Activated T-cell treated with anti-CD3 and anti-CD28 coated beads, Interleukin-2, amount 50 U/mL, for 1 hour (primary cell): ENCODE measurements around the gene COL23A1.
"Not testable (repeated sequence)": the region's sequence is repeated elsewhere in the genome, so short reads cannot be mapped to it uniquely, and the experiment has no call there.

ENCODE experiments used
- DNase-seq: peaks from one replicate; pipeline ENCODE4 v3.0.0-alpha.2; 2020

COL23A1 gene

GRCh38 chr5:178199581-178200434 is 390.4 kb downstream of the COL23A1 start:
- no peak for DNase-seq

- no peak for DNase-seq
Observed at GRCh38 chr5:178198706-178199105, 391.5 kb downstream of the COL23A1 start.

- DNase-seq: not testable (repeated sequence)
Observed at GRCh38 chr5:178198151-178198550, 392.0 kb downstream of the COL23A1 start.

GRCh38 chr5:178196986-178197385 is 393.2 kb downstream of the COL23A1 start:
- DNase-seq: no peak

- no peak for DNase-seq
Observed at GRCh38 chr5:178196281-178196812, 393.8 kb downstream of the COL23A1 start.

GRCh38 chr5:178194026-178194425 is 396.2 kb downstream of the COL23A1 start:
- no peak for DNase-seq

- DNase-seq: no peak
Observed at GRCh38 chr5:178193251-178193809, 396.9 kb downstream of the COL23A1 start.

GRCh38 chr5:178192787-178193186 is 397.4 kb downstream of the COL23A1 start:
- no peak for DNase-seq

- no peak for DNase-seq
Observed at GRCh38 chr5:178192244-178192643, 397.9 kb downstream of the COL23A1 start.

- no peak for DNase-seq
Observed at GRCh38 chr5:178191661-178192060, 398.5 kb downstream of the COL23A1 start.

GRCh38 chr5:178189433-178189832 is 400.8 kb downstream of the COL23A1 start:
- no peak for DNase-seq
